ENCODE measurements around the gene AIPL1. TPM values are rescaled to one million over a fixed set of nuclear protein-coding genes. Genes with fewer than 3 reads are reported as not detected.

Gene AIPL1, protein sequence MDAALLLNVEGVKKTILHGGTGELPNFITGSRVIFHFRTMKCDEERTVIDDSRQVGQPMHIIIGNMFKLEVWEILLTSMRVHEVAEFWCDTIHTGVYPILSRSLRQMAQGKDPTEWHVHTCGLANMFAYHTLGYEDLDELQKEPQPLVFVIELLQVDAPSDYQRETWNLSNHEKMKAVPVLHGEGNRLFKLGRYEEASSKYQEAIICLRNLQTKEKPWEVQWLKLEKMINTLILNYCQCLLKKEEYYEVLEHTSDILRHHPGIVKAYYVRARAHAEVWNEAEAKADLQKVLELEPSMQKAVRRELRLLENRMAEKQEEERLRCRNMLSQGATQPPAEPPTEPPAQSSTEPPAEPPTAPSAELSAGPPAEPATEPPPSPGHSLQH
- total RNA-seq (2022; extraction: Qiagen RNA extraction) = not detected in 5 replicates

DNA sequence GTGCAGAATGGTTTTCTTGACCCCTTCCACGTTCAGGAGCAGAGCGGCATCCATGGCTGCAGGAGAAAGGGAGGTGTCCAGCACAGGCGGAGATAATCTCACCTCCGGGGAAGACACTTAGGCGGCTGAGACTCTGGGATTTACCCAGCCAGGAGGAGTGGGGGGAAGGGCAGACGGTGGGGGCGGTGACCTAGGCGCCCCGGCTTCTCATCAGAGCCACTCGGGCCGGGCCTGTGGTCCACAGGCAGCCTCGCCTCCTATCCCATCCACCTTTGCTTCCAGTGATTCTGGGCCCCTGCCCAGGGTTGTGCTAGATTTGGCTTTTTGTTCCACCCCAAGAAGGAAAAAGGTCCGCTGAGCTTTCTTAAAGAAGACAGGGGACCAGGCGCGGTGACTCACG, at the start of gene AIPL1:
TSS of gene AIPL1 (minus strand) at position 71 of the 400 bp plus-strand sequence. CDS start at position 54, 17 bp downstream.

GRCh38 chr17:6443692-6444570, 9.0 kb upstream of the AIPL1 start, which contains the start of gene PIMREG:
Gene PIMREG, plus strand, starts transcription at chr17:6444455. Its CDS starts 656 bp downstream, at chr17:6445111.

Other genes with a start within 250 kb of the AIPL1 start
- gene PIMREG, start 9.3 kb upstream of the AIPL1 start, total RNA-seq (2022; extraction: Qiagen RNA extraction) = 41.3 to 51.1 TPM (median 48.2 TPM) in 5 replicates
- gene PITPNM3, start 121.4 kb upstream of the AIPL1 start, total RNA-seq (2022; extraction: Qiagen RNA extraction) = 1.7 to 2.8 TPM (median 2.1 TPM) in 5 replicates
- 19.5 to 22.4 TPM (median 20.3 TPM) in 5 replicates for gene KIAA0753, start 205.6 kb upstream of the AIPL1 start, total RNA-seq (2022; extraction: Qiagen RNA extraction)
- 410 to 467 TPM (median 430 TPM) in 5 replicates for gene TXNDC17, start 205.9 kb upstream of the AIPL1 start, total RNA-seq (2022; extraction: Qiagen RNA extraction)
- gene MED31, start 216.5 kb upstream of the AIPL1 start, total RNA-seq (2022; extraction: Qiagen RNA extraction) = 18.2 to 34.0 TPM (median 30.4 TPM) in 5 replicates
- gene C17orf100, start 216.6 kb upstream of the AIPL1 start, total RNA-seq (2022; extraction: Qiagen RNA extraction) = 1.8 to 3.3 TPM (median 2.8 TPM) in 5 replicates